GM19328 (cell line): ENCODE results near the gene AP2B1.
"Not testable (repeated sequence)": the region's sequence is repeated elsewhere in the genome, so short reads cannot be mapped to it uniquely, and the experiment has no call there.

ENCODE experiments used
- ATAC-seq: cut with Tn5 transposase; IDR thresholded peaks from one replicate; pipeline ENCODE4 v1.9.1; 2021; ENCODE audit warnings: mild to moderate bottlenecking, moderate library complexity; ENCODE audit not compliant: unreplicated experiment

The AP2B1 gene

GRCh38 chr17:35693662-35694061 is 106.5 kb downstream of the AP2B1 start:
- ATAC-seq: no peak

GRCh38 chr17:35694906-35695305 is 107.8 kb downstream of the AP2B1 start:
- ATAC-seq: no peak

GRCh38 chr17:35695613-35696012 is 108.5 kb downstream of the AP2B1 start:
- no peak for ATAC-seq

- no peak for ATAC-seq
Measured at GRCh38 chr17:35698800-35699199, 111.7 kb downstream of the AP2B1 start.

- ATAC-seq: no peak
Measured at GRCh38 chr17:35700150-35700549, 113.0 kb downstream of the AP2B1 start.

GRCh38 chr17:35701491-35701890 is 114.4 kb downstream of the AP2B1 start:
- no peak for ATAC-seq

- not testable (repeated sequence) for ATAC-seq
Measured at GRCh38 chr17:35703308-35703707, 116.2 kb downstream of the AP2B1 start.

GRCh38 chr17:35705230-35705629 is 118.1 kb downstream of the AP2B1 start:
- ATAC-seq: no peak

- no peak for ATAC-seq
Measured at GRCh38 chr17:35705705-35706104, 118.6 kb downstream of the AP2B1 start.

- no peak for ATAC-seq
Measured at GRCh38 chr17:35708149-35708548, 121.0 kb downstream of the AP2B1 start.

GRCh38 chr17:35708951-35709350 is 121.8 kb downstream of the AP2B1 start:
- ATAC-seq: no peak

GRCh38 chr17:35709874-35710273 is 122.8 kb downstream of the AP2B1 start:
- ATAC-seq: no peak

GRCh38 chr17:35710950-35711349 is 123.8 kb downstream of the AP2B1 start:
- ATAC-seq: no peak

GRCh38 chr17:35713069-35713728 is 126.1 kb downstream of the AP2B1 start:
- no peak for ATAC-seq

- ATAC-seq: no peak
Measured at GRCh38 chr17:35714988-35715387, 127.9 kb downstream of the AP2B1 start.

- ATAC-seq: no peak
Measured at GRCh38 chr17:35715416-35715815, 128.3 kb downstream of the AP2B1 start.

GRCh38 chr17:35716173-35716572 is 129.1 kb downstream of the AP2B1 start:
- ATAC-seq: no peak

- no peak for ATAC-seq
Measured at GRCh38 chr17:35716897-35717465, 129.9 kb downstream of the AP2B1 start.

- ATAC-seq: no peak
Measured at GRCh38 chr17:35717475-35717874, 130.4 kb downstream of the AP2B1 start.

- no peak for ATAC-seq
Measured at GRCh38 chr17:35723735-35724134, 136.6 kb downstream of the AP2B1 start.

GRCh38 chr17:35725058-35725457 is 137.9 kb downstream of the AP2B1 start:
- no peak for ATAC-seq

GRCh38 chr17:35725802-35726126 is 138.6 kb downstream of the AP2B1 start:
- ATAC-seq: no peak
